GM10248 (cell line): Measurements from ENCODE around the gene CANT1.

ENCODE experiments used
- CTCF ChIA-PET: fragments of 300-600 bp; sonication (Branson Sonifier 250); formaldehyde crosslinking; extraction: SDS; loops from one replicate; lab custom pipeline; 2021; ENCODE audit warnings: antibody characterized with exemption; lab: Yijun Ruan, JAX
- POLR2A ChIA-PET: fragments of 350-650 bp; sonication (Branson Sonifier 250); formaldehyde crosslinking; extraction: SDS; loops from one replicate; lab custom pipeline; 2020; ENCODE audit warnings: antibody characterized with exemption; lab: Yijun Ruan, JAX
- DNase-seq: peaks from one replicate; pipeline ENCODE4 v3.0.0; 2012; ENCODE audit errors: extremely low spot score
- CTCF ChIP-seq: IDR thresholded peaks from 2 replicates; pipeline ENCODE4 v1.5.1; 2012; ENCODE audit warnings: mild to moderate bottlenecking, low read depth; ENCODE audit errors: extremely low read depth, missing control alignments, control extremely low read depth

CANT1 gene

GRCh38 chr17:79047291-79047920 lies 37.8 kb upstream of the CANT1 start:
- POLR2A ChIA-PET, result no interaction called here
- TF ChIP-seq CTCF, result no peak
- CTCF ChIA-PET, result no interaction called here
- peak; percentile 9 for DNase-seq

- TF ChIP-seq CTCF, result no peak
Observed at GRCh38 chr17:79046916-79047280, 37.3 kb upstream of the CANT1 start.

GRCh38 chr17:79046197-79046915 lies 36.8 kb upstream of the CANT1 start:
- CTCF ChIA-PET, result interaction anchor here (0.7 to 3.3 kb wide), 25 partner anchors 10 to 662 kb away, joined by 3 to 28 read pairs (median 7); partner anchors contain the start of genes CANT1 and ENGASE
- TF ChIP-seq CTCF, result no peak
- DNase-seq, result peak; percentile 21
- POLR2A ChIA-PET, result no interaction called here

More at GRCh38 chr17:79046916-79047280, 37.3 kb upstream of the CANT1 start:
- DNase-seq, result peak; percentile 14
- ChIA-PET POLR2A (no interaction called here), CTCF (interaction anchor here (2.2 kb wide), 1 partner anchor 345 kb away, joined by 28 read pairs; no protein-coding TSS in a partner anchor)

- TF ChIP-seq CTCF, result peak; percentile 92
- DNase-seq, result peak; percentile 85
- CTCF ChIA-PET, result interaction anchor here (0.7 to 3.3 kb wide), 33 partner anchors 9 to 663 kb away, joined by 3 to 28 read pairs (median 5); partner anchors contain the start of genes CANT1 and ENGASE
- POLR2A ChIA-PET, result no interaction called here
Observed at GRCh38 chr17:79045842-79046196, 36.3 kb upstream of the CANT1 start.

- TF ChIP-seq CTCF, result no peak
- ChIA-PET CTCF (interaction anchor here (0.7 to 3.3 kb wide), 37 partner anchors 8 to 663 kb away, joined by 3 to 28 read pairs (median 5); partner anchors contain the start of genes CANT1 and ENGASE), POLR2A (no interaction called here)
- peak; percentile 13 for DNase-seq
Observed at GRCh38 chr17:79045001-79045729, 35.6 kb upstream of the CANT1 start.

- DNase-seq, result no peak
- POLR2A ChIA-PET, result no interaction called here
- CTCF ChIA-PET, result interaction anchor here (0.9 to 3.3 kb wide), 22 partner anchors 8 to 664 kb away, joined by 3 to 27 read pairs (median 4); partner anchors contain the start of gene ENGASE
- no peak for TF ChIP-seq CTCF
Observed at GRCh38 chr17:79044462-79044861, 34.9 kb upstream of the CANT1 start.
